Upper lobe of left lung (tissue), 4 donors: ENCODE measurements around the gene IER3.

Experiments
- CTCF ChIP-seq, 6 experiments: fragments of 450-650 bp in 4 of 6; fragments of 200-600 bp in 2 of 6; sonication (generic) in 2 of 6; IDR thresholded peaks; one replicate each; pipeline ENCODE4 v1.5.1; 2016 to 2019; ENCODE audit warnings: antibody characterized with exemption in 6 of 6
- POLR2A ChIP-seq, 4 donors: fragments of 450-650 bp; IDR thresholded peaks; one replicate each; pipeline ENCODE4 v1.5.1; 2016 to 2017; ENCODE audit warnings: antibody characterized with exemption in 4 of 4, mild to moderate bottlenecking in 2 of 4
- POLR2AphosphoS5 ChIP-seq, 2 donors: sonication (generic); formaldehyde crosslinking; IDR thresholded peaks; one replicate each; pipeline ENCODE4 v1.5.1; 2017; ENCODE audit warnings: antibody characterized with exemption in 2 of 2

- TF ChIP-seq CTCF (IDR thresholded peaks at IDR 0.05), result peak; percentile 55 to 76 (median 62)
- peak; percentile 96 for TF ChIP-seq POLR2AphosphoS5 (IDR thresholded peaks at IDR 0.05)
- TF ChIP-seq POLR2A (IDR thresholded peaks at IDR 0.05), result peak; percentile 61 to 93 (median 79)
These were observed at the start of gene IER3 for GRCh38 chr6:30744054-30744805.
